ENCODE measurements around the gene CHPF. TPM values are rescaled to one million over a fixed set of nuclear protein-coding genes. Genes with fewer than 3 reads are reported as not detected.

Gene CHPF
- total and polyA plus RNA-seq, 2 experiments from 2014 or later = 174 to 533 TPM

GRCh38 chr2:219574484-219575311 lies 31.1 kb upstream of the CHPF start:
- Histone ChIP-seq H3K9me2 (ENCODE audit: insufficient read depth) (no peaks in the 10 kb centered on the region), H3K27me3 (replicated peaks; ENCODE audit: insufficient read depth) (no peaks in the 10 kb centered on the region), H3K4me3 (no peak overlapping the region), H3K4me2 (ENCODE audit: unreplicated experiment) (no peak overlapping the region), H2AFZ (no peak overlapping the region), H3K36me3 (ENCODE audit: low read depth) (no peaks in the 10 kb centered on the region), H3F3A (ENCODE audit: insufficient read depth) (no peaks in the 10 kb centered on the region), H3K79me2 (ENCODE audit: insufficient read depth) (peaks cover 6% of the 10 kb centered on the region; the same call in 1 of the 2 replicates), H3K9me3 (ENCODE audit: low read depth) (no peaks in the 10 kb centered on the region), H3K9ac (no peak overlapping the region), H4K20me1 (ENCODE audit: insufficient read depth) (no peaks in the 10 kb centered on the region), H3K4me1 (ENCODE audit: insufficient read depth) (peaks cover 4% of the 10 kb centered on the region; the same call in 1 of the 2 replicates), H3K27ac (no peak overlapping the region)
- no peak for TF ChIP-seq EZH2 (IDR thresholded peaks at IDR 0.05; ENCODE audit: insufficient read depth, poor library complexity, severe bottlenecking)
- TF ChIP-seq EZH2phosphoT487 (IDR thresholded peaks at IDR 0.05; ENCODE audit: insufficient read depth, low read depth) = no peak
- in situ Hi-C loops (cut with MboI) = no loop called here
- 82 to 84% methylated on average over 21 to 22 of the region's 22 CpGs for WGBS, 2 experiments (ENCODE audit: low coverage in 1 of 2, low lambda C conversion rate in 2 of 2, missing lambda C conversion rate in 2 of 2)
- DNase-seq = no peak

GRCh38 chr2:219573166-219573565 lies 29.6 kb upstream of the CHPF start:
- no peak overlapping the region for H3K27ac ChIP-seq
- no peaks in the 10 kb centered on the region for H3K9me3 ChIP-seq (ENCODE audit: low read depth)
- H4K20me1 ChIP-seq (ENCODE audit: insufficient read depth) = no peaks in the 10 kb centered on the region
- no peaks in the 10 kb centered on the region for H3K27me3 ChIP-seq (replicated peaks; ENCODE audit: insufficient read depth)
- no peak overlapping the region for H2AFZ ChIP-seq
- peaks cover 15% of the 10 kb centered on the region; the same call in 1 of the 2 replicates for H3K79me2 ChIP-seq (ENCODE audit: insufficient read depth)
- H3K4me3 ChIP-seq = no peak overlapping the region
- 56 to 64% methylated on average over 5 of the region's 5 CpGs for WGBS, 2 experiments (ENCODE audit: low coverage in 1 of 2, low lambda C conversion rate in 2 of 2, missing lambda C conversion rate in 2 of 2)
- no peak for TF ChIP-seq EZH2 (IDR thresholded peaks at IDR 0.05; ENCODE audit: insufficient read depth, poor library complexity, severe bottlenecking)
- TF ChIP-seq EZH2phosphoT487 (IDR thresholded peaks at IDR 0.05; ENCODE audit: insufficient read depth, low read depth) = no peak
- no peak for DNase-seq
- no peak overlapping the region for H3K9ac ChIP-seq
- H3K36me3 ChIP-seq (ENCODE audit: low read depth) = no peaks in the 10 kb centered on the region
- no peaks in the 10 kb centered on the region for H3F3A ChIP-seq (ENCODE audit: insufficient read depth)
- H3K4me1 ChIP-seq (ENCODE audit: insufficient read depth) = peaks cover 6% of the 10 kb centered on the region; the same call in 1 of the 2 replicates
- no peak overlapping the region for H3K4me2 ChIP-seq (ENCODE audit: unreplicated experiment)
- in situ Hi-C loops (cut with MboI) = no loop called here
- no peaks in the 10 kb centered on the region for H3K9me2 ChIP-seq (ENCODE audit: insufficient read depth)

- Histone ChIP-seq H2AFZ (peak within 1 kb of the TSS; percentile 69), H3K9me3 (ENCODE audit: low read depth) (no peaks in the 10 kb centered on the region), H3K4me2 (ENCODE audit: unreplicated experiment) (peak within 1 kb of the TSS; percentile 68), H3K4me1 (ENCODE audit: insufficient read depth) (peaks cover 6% of the 10 kb centered on the region; the same call in 1 of the 2 replicates), H4K20me1 (ENCODE audit: insufficient read depth) (no peaks in the 10 kb centered on the region), H3F3A (ENCODE audit: insufficient read depth) (no peaks in the 10 kb centered on the region), H3K36me3 (ENCODE audit: low read depth) (no peaks in the 10 kb centered on the region), H3K79me2 (ENCODE audit: insufficient read depth) (peaks cover 15% of the 10 kb centered on the region; the same call in 1 of the 2 replicates), H3K27ac (peak within 1 kb of the TSS; percentile 23; the same call in 1 of the 2 replicates), H3K9ac (peak within 1 kb of the TSS; percentile 82), H3K4me3 (peak within 1 kb of the TSS; percentile 79), H3K9me2 (ENCODE audit: insufficient read depth) (no peaks in the 10 kb centered on the region), H3K27me3 (replicated peaks; ENCODE audit: insufficient read depth) (no peaks in the 10 kb centered on the region)
- DNase-seq = no peak
- 80 to 85% methylated on average over 13 of the region's 13 CpGs for WGBS, 2 experiments (ENCODE audit: low coverage in 1 of 2, low lambda C conversion rate in 2 of 2, missing lambda C conversion rate in 2 of 2)
- no peak for TF ChIP-seq EZH2phosphoT487 (IDR thresholded peaks at IDR 0.05; ENCODE audit: insufficient read depth, low read depth)
- no peak for TF ChIP-seq EZH2 (IDR thresholded peaks at IDR 0.05; ENCODE audit: insufficient read depth, poor library complexity, severe bottlenecking)
- in situ Hi-C loops (cut with MboI) = no loop called here
Measured at GRCh38 chr2:219572237-219573001, 28.8 kb upstream of the CHPF start, which contains the start of gene INHA. TSS of gene INHA (plus strand) at chr2:219572310. CDS start at chr2:219572375, 65 bp downstream.
